A549 (cell line): ENCODE data around the gene PSORS1C1. TPM values are rescaled to one million over a fixed set of nuclear protein-coding genes. Genes with fewer than 3 reads are reported as not detected.

Experiments
- ATAC-seq, 2 experiments: fragments of 200-7000 bp in 1 of 2; fragments of >200 bp in 1 of 2; cut with Nextera tagmentation in 1 of 2; cut with Tn5 transposase in 1 of 2; 3 replicates each; pipeline versions ENCODE4 v1.8.0 to v1.9.1; 2018 to 2020; ENCODE audit warnings: mild to moderate bottlenecking in 1 of 2, moderate library complexity in 1 of 2
- CTCF ChIA-PET: fragments of 300-600 bp; sonication (Branson Sonifier 250); formaldehyde crosslinking; extraction: SDS; loops from one replicate; lab custom pipeline; 2021; ENCODE audit warnings: antibody characterized with exemption, inconsistent platforms; lab: Yijun Ruan, JAX
- POLR2A ChIA-PET: fragments of 350-600 bp; formaldehyde crosslinking; extraction: SDS; loops from one replicate; lab custom pipeline; 2021; ENCODE audit warnings: antibody characterized with exemption, inconsistent platforms; lab: Yijun Ruan, JAX
- DNase-seq, 2 experiments: peaks; one replicate each; pipeline versions ENCODE4 v3.0.0 to v3.0.0-alpha.2; 2011 to 2016; ENCODE audit warnings: low read depth in 1 of 2, low spot score in 1 of 2
- FAIRE-seq: peaks from 2 replicates; lab custom pipeline; 2011; peaks lifted over from hg19 to GRCh38; lab: Jason Lieb, UNC
- H3K27ac ChIP-seq, 2 experiments: fragments of >200 bp; sonication (Bioruptor Twin); formaldehyde crosslinking; 3 replicates each; pipeline ENCODE4 v1.5.1; 2016 to 2017
- H3K4me1 ChIP-seq: fragments of >200 bp; sonication (Bioruptor Twin); formaldehyde crosslinking; 3 replicates; pipeline ENCODE4 v1.6.1; 2016
- H3K4me2 ChIP-seq: fragments of >200 bp; sonication (Bioruptor Twin); formaldehyde crosslinking; 3 replicates; pipeline ENCODE4 v1.6.1; 2016
- H3K4me3 ChIP-seq: fragments of >200 bp; sonication (Bioruptor Twin); formaldehyde crosslinking; 3 replicates; pipeline ENCODE4 v1.5.1; 2016
- H3K9me3 ChIP-seq: fragments of >200 bp; sonication (Bioruptor Twin); formaldehyde crosslinking; 3 replicates; pipeline ENCODE4 v1.6.1; 2016
- BHLHE40 ChIP-seq: IDR thresholded peaks from 2 replicates; pipeline ENCODE4 v1.6.1; 2012; ENCODE audit warnings: low read depth, low read length, inconsistent platforms
- CHD2 ChIP-seq: fragments of 150-350 bp; IDR thresholded peaks from 2 replicates; pipeline ENCODE4 v1.6.1; 2014; ENCODE audit warnings: low read length; ENCODE audit not compliant: partially characterized antibody
- CHD4 ChIP-seq: fragments of 200-600 bp; sonication (generic); IDR thresholded peaks from 2 replicates; pipeline ENCODE4 v1.6.1; 2016; ENCODE audit warnings: antibody characterized with exemption, mild to moderate bottlenecking, borderline replicate concordance
- HOXB5 ChIP-seq: fragments of 250-450 bp; sonication (Bioruptor Pico); IDR thresholded peaks from 2 replicates; pipeline ENCODE4 v1.5.0; 2020; ENCODE audit warnings: mild to moderate bottlenecking, moderate library complexity
- JUN ChIP-seq, 2 experiments: fragments of >200 bp; sonication (Bioruptor Twin); formaldehyde crosslinking; IDR thresholded peaks; 2 replicates in 1 of 2; 3 replicates in 1 of 2; pipeline ENCODE4 v1.6.1; 2016 to 2017
- MAFK ChIP-seq: fragments of 450-650 bp; IDR thresholded peaks from 2 replicates; pipeline ENCODE4 v1.6.1; 2014; ENCODE audit not compliant: partially characterized antibody
- NFE2L2 ChIP-seq: fragments of 150-350 bp; conservative IDR thresholded peaks from 2 replicates; pipeline ENCODE4 v1.6.1; 2014; ENCODE audit warnings: low read length
- NPAS2 ChIP-seq: fragments of 250-450 bp; sonication (Bioruptor Pico); IDR thresholded peaks from 2 replicates; pipeline ENCODE4 v1.8.0; 2022; ENCODE audit warnings: mild to moderate bottlenecking, moderate library complexity, borderline replicate concordance
- NR3C1 ChIP-seq: fragments of >200 bp; sonication (Bioruptor Twin); formaldehyde crosslinking; IDR thresholded peaks from 3 replicates; pipeline ENCODE4 v1.6.1; 2017
- POLR2A ChIP-seq: IDR thresholded peaks from 2 replicates; pipeline ENCODE4 v1.6.1; 2012; ENCODE audit warnings: mild to moderate bottlenecking, low read length
- RAD21 ChIP-seq, 2 experiments: fragments of >200 bp in 1 of 2; sonication (Bioruptor Twin) in 1 of 2; formaldehyde crosslinking in 1 of 2; IDR thresholded peaks in 1 of 2; conservative IDR thresholded peaks in 1 of 2; 2 replicates in 1 of 2; 3 replicates in 1 of 2; pipeline ENCODE4 v1.6.1; 2012 to 2018; ENCODE audit warnings: inconsistent platforms in 1 of 2
- RCOR1 ChIP-seq: fragments of 150-350 bp; IDR thresholded peaks from 2 replicates; pipeline ENCODE4 v1.6.1; 2014; ENCODE audit warnings: antibody characterized with exemption, low read length, low read depth
- RFX5 ChIP-seq: fragments of 450-650 bp; IDR thresholded peaks from 2 replicates; pipeline ENCODE4 v1.7.1; 2014; ENCODE audit warnings: antibody characterized with exemption, mild to moderate bottlenecking, moderate library complexity
- SMC3 ChIP-seq: fragments of >200 bp; sonication (Bioruptor Twin); formaldehyde crosslinking; IDR thresholded peaks from 3 replicates; pipeline ENCODE4 v1.6.1; 2018; ENCODE audit warnings: inconsistent platforms
- TFCP2L1 ChIP-seq: fragments of 250-450 bp; sonication (Bioruptor Pico); IDR thresholded peaks from 2 replicates; pipeline ENCODE4 v1.5.0; 2021; ENCODE audit warnings: mild to moderate bottlenecking
- ZFP36 ChIP-seq: fragments of 450-650 bp; IDR thresholded peaks from 2 replicates; pipeline ENCODE4 v1.6.1; 2014; ENCODE audit warnings: borderline replicate concordance; ENCODE audit not compliant: partially characterized antibody
- ZSCAN20 ChIP-seq: fragments of 250-450 bp; sonication (Bioruptor Pico); IDR thresholded peaks from 2 replicates; pipeline ENCODE4 v1.8.0; 2022; ENCODE audit warnings: mild to moderate bottlenecking, moderate library complexity
- WGBS: methylation state at CpG from one replicate; pipeline ENCODE4 v1.1.6; 2017; ENCODE audit errors: missing lambda C conversion rate; 5-methylcytosine and 5-hydroxymethylcytosine counted together
- polyA plus RNA-seq, 4 experiments: library from polyadenylated mRNA; depleted of rRNA in 3 of 4; stranded (reverse); fragments of >200 nt; fragmentation: RNase III in 1 of 4; extraction: RNeasy Plus Mini Kit Qiagen cat#74134 plus additional on column Dnase treatment in 1 of 4; gene quantifications; 2 replicates in 3 of 4; 3 replicates in 1 of 4; pipeline ENCODE4 v1.2.3, GENCODE V29; 2011 to 2017
- TF ChIP-seq, protein P1 (sequence below): fragments of >200 bp; sonication (Bioruptor Twin); formaldehyde crosslinking; IDR thresholded peaks from 3 replicates; pipeline ENCODE4 v1.5.1; 2016
- TF ChIP-seq, protein P2 (sequence below): fragments of 250-450 bp; sonication (Bioruptor Pico); IDR thresholded peaks from 2 replicates; pipeline ENCODE4 v1.5.0; 2020; ENCODE audit warnings: low read depth, mild to moderate bottlenecking, moderate library complexity
- TF ChIP-seq, protein P3 (sequence below): IDR thresholded peaks from 2 replicates; pipeline ENCODE4 v1.6.1; 2012
- TF ChIP-seq, protein P4 (sequence below): fragments of 200-600 bp; sonication (generic); IDR thresholded peaks from 2 replicates; pipeline ENCODE4 v1.6.1; 2016; ENCODE audit warnings: antibody characterized with exemption, mild to moderate bottlenecking, moderate library complexity

Gene PSORS1C1
- polyA plus RNA-seq, 2 of the 4 experiments (the other 2 are of a cell fraction): 2.3 to 4.3 TPM

DNA sequence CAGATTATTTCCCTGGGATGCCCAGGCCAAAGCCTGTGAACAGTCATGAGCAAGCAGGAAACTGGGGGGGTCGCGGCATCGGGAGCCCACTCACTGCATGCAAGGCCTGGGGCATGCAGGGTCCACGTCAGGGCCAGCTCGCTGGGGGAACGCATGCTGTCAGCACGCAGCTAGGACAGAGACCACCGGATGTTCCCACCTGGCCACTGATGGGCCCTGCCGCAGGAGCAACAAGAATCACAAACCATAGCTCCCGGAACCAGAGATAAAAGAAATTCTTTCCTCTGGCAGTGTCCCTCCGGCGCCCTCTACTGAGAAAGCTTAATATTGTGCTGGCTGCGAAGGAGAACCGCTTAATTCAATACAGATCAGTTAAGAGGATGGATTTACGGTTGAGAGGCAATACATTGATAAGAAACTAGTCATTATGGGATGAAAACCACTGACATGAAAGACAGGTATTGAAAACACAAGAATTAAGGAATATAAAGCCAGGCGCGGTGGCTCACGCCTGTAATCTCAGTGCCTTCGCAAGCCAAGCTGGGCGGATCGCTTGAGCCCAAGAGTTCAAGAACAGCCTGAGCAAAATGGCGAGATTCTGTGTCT is 34.8 kb upstream of the PSORS1C1 start:
- ChIA-PET POLR2A (interaction anchor here (0.7 to 1.5 kb wide), 4 partner anchors 35 to 172 kb away, joined by 3 to 7 read pairs (median 4); partner anchors contain the start of genes PSORS1C1 and VARS2), CTCF (interaction anchor here (0.6 to 6.0 kb wide), 48 partner anchors 8 to 598 kb away, joined by 3 to 95 read pairs (median 4); partner anchors contain the start of genes DDR1, MUCL3, PSORS1C1 and VARS2)
- Histone ChIP-seq H3K4me1 (no peaks in the 10 kb centered on the region), H3K4me2 (peak overlapping the region; percentile 57), H3K27ac (peak overlapping the region in 1 of 2 experiments; percentile 84; a peak in 3 of 6 replicates), H3K9me3 (no peaks in the 10 kb centered on the region), H3K4me3 (no peak overlapping the region)
- DNase-seq (peak; percentile 53 to 55), ATAC-seq (peak; percentile 81 to 91), FAIRE-seq (no peak)
- 38% methylated on average over 15 of the region's 22 CpGs for WGBS
- TF ChIP-seq TFCP2L1 (CRISPR knock-in tag) (no peak), RAD21 (conservative IDR thresholded peaks at IDR 0.05 in 1 of 2, IDR thresholded peaks at IDR 0.05 in 1 of 2) (peak; percentile 70 to 71), RFX5 (no peak), MAFK (no peak), NFE2L2 (no peak), BHLHE40 (no peak), ZSCAN20 (no peak), NPAS2 (CRISPR knock-in tag) (no peak), SMC3 (peak; percentile 71), RCOR1 (no peak), POLR2A (no peak), JUN (IDR thresholded peaks at IDR 0.05) (no peak), HOXB5 (CRISPR knock-in tag) (no peak), NR3C1 (no peak), CHD4 (no peak), CHD2 (no peak), ZFP36 (no peak)
- TF ChIP-seq, protein P1, sequence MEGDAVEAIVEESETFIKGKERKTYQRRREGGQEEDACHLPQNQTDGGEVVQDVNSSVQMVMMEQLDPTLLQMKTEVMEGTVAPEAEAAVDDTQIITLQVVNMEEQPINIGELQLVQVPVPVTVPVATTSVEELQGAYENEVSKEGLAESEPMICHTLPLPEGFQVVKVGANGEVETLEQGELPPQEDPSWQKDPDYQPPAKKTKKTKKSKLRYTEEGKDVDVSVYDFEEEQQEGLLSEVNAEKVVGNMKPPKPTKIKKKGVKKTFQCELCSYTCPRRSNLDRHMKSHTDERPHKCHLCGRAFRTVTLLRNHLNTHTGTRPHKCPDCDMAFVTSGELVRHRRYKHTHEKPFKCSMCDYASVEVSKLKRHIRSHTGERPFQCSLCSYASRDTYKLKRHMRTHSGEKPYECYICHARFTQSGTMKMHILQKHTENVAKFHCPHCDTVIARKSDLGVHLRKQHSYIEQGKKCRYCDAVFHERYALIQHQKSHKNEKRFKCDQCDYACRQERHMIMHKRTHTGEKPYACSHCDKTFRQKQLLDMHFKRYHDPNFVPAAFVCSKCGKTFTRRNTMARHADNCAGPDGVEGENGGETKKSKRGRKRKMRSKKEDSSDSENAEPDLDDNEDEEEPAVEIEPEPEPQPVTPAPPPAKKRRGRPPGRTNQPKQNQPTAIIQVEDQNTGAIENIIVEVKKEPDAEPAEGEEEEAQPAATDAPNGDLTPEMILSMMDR: peak; percentile 72
- TF ChIP-seq, protein P2, sequence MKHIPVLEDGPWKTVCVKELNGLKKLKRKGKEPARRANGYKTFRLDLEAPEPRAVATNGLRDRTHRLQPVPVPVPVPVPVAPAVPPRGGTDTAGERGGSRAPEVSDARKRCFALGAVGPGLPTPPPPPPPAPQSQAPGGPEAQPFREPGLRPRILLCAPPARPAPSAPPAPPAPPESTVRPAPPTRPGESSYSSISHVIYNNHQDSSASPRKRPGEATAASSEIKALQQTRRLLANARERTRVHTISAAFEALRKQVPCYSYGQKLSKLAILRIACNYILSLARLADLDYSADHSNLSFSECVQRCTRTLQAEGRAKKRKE (CRISPR knock-in tag): no peak
- TF ChIP-seq, protein P3, sequence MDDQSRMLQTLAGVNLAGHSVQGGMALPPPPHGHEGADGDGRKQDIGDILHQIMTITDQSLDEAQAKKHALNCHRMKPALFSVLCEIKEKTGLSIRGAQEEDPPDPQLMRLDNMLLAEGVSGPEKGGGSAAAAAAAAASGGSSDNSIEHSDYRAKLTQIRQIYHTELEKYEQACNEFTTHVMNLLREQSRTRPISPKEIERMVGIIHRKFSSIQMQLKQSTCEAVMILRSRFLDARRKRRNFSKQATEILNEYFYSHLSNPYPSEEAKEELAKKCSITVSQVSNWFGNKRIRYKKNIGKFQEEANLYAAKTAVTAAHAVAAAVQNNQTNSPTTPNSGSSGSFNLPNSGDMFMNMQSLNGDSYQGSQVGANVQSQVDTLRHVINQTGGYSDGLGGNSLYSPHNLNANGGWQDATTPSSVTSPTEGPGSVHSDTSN: no peak
- TF ChIP-seq, protein P4, sequence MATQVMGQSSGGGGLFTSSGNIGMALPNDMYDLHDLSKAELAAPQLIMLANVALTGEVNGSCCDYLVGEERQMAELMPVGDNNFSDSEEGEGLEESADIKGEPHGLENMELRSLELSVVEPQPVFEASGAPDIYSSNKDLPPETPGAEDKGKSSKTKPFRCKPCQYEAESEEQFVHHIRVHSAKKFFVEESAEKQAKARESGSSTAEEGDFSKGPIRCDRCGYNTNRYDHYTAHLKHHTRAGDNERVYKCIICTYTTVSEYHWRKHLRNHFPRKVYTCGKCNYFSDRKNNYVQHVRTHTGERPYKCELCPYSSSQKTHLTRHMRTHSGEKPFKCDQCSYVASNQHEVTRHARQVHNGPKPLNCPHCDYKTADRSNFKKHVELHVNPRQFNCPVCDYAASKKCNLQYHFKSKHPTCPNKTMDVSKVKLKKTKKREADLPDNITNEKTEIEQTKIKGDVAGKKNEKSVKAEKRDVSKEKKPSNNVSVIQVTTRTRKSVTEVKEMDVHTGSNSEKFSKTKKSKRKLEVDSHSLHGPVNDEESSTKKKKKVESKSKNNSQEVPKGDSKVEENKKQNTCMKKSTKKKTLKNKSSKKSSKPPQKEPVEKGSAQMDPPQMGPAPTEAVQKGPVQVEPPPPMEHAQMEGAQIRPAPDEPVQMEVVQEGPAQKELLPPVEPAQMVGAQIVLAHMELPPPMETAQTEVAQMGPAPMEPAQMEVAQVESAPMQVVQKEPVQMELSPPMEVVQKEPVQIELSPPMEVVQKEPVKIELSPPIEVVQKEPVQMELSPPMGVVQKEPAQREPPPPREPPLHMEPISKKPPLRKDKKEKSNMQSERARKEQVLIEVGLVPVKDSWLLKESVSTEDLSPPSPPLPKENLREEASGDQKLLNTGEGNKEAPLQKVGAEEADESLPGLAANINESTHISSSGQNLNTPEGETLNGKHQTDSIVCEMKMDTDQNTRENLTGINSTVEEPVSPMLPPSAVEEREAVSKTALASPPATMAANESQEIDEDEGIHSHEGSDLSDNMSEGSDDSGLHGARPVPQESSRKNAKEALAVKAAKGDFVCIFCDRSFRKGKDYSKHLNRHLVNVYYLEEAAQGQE: no peak
